GM19397 (cell line): Measurements from ENCODE around the gene FOXS1.

Experiments
- ATAC-seq: cut with Tn5 transposase; IDR thresholded peaks from one replicate; pipeline ENCODE4 v1.9.1; 2021; ENCODE audit warnings: mild to moderate bottlenecking, moderate library complexity; ENCODE audit not compliant: unreplicated experiment

Gene FOXS1

GRCh38 chr20:31801508-31801907 lies 43.9 kb downstream of the FOXS1 start:
- no peak for ATAC-seq

GRCh38 chr20:31797364-31797763 lies 48.0 kb downstream of the FOXS1 start:
- no peak for ATAC-seq
